CD1c-positive myeloid dendritic cell (primary cell): Measurements from ENCODE around the gene TNFRSF1B.

Experiments
- DNase-seq: peaks from one replicate; pipeline ENCODE4 v3.0.0-alpha.2; 2016; ENCODE audit errors: extremely low spot score

The TNFRSF1B gene

DNA sequence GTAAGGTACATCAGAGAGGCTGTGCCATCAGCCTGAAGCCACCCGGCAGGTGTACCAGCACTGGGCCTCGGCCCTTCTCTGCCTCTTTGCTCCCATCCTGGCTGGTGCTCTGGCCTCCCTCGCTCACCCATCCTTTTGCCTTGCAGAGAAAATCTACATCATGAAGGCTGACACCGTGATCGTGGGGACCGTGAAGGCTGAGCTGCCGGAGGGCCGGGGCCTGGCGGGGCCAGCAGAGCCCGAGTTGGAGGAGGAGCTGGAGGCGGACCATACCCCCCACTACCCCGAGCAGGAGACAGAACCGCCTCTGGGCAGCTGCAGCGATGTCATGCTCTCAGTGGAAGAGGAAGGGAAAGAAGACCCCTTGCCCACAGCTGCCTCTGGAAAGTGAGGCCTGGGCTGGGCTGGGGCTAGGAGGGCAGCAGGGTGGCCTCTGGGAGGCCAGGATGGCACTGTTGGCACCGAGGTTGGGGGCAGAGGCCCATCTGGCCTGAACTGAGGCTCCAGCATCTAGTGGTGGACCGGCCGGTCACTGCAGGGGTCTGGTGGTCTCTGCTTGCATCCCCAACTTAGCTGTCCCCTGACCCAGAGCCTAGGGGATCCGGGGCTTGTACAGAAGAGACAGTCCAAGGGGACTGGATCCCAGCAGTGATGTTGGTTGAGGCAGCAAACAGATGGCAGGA lies 24.5 kb upstream of the TNFRSF1B start:
- DNase-seq = no peak

DNA sequence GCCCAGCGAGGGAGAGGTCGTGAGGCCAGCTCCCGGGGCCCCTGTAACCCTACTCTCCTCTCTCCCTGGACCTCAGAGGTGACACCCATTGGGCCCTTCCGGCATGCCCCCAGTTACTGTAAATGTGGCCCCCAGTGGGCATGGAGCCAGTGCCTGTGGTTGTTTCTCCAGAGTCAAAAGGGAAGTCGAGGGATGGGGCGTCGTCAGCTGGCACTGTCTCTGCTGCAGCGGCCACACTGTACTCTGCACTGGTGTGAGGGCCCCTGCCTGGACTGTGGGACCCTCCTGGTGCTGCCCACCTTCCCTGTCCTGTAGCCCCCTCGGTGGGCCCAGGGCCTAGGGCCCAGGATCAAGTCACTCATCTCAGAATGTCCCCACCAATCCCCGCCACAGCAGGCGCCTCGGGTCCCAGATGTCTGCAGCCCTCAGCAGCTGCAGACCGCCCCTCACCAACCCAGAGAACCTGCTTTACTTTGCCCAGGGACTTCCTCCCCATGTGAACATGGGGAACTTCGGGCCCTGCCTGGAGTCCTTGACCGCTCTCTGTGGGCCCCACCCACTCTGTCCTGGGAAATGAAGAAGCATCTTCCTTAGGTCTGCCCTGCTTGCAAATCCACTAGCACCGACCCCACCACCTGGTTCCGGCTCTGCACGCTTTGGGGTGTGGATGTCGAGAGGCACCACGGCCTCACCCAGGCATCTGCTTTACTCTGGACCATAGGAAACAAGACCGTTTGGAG lies 23.7 kb upstream of the TNFRSF1B start:
- DNase-seq = peak; percentile 92

DNA sequence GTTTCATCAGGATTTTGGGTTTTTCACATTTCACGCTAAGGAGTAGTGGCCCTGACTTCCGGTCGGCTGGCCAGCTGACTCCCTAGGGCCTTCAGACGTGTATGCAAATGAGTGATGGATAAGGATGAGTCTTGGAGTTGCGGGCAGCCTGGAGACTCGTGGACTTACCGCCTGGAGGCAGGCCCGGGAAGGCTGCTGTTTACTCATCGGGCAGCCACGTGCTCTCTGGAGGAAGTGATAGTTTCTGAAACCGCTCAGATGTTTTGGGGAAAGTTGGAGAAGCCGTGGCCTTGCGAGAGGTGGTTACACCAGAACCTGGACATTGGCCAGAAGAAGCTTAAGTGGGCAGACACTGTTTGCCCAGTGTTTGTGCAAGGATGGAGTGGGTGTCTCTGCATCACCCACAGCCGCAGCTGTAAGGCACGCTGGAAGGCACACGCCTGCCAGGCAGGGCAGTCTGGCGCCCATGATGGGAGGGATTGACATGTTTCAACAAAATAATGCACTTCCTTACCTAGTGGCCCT lies 23.1 kb upstream of the TNFRSF1B start:
- DNase-seq = peak; percentile 98

DNA sequence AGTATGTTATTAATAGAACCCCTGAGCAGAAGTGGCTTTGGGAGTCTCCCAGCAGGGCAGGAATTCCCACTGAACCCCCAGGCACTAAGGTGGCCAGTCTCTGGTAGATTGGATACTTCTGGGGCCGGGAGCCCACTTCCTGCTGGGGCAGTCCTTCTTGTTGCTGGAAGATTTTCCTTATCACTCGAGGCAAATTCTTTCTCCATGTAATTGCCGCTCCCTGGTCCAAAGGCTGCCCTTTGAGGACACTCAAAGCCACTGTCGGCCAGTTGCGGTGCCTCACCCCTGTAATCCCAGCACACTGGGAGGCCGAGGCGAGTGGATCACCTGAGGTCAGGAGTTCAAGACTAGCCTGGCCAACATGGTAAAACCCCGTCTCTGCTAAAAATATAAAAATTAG lies 22.6 kb upstream of the TNFRSF1B start:
- DNase-seq = no peak

DNA sequence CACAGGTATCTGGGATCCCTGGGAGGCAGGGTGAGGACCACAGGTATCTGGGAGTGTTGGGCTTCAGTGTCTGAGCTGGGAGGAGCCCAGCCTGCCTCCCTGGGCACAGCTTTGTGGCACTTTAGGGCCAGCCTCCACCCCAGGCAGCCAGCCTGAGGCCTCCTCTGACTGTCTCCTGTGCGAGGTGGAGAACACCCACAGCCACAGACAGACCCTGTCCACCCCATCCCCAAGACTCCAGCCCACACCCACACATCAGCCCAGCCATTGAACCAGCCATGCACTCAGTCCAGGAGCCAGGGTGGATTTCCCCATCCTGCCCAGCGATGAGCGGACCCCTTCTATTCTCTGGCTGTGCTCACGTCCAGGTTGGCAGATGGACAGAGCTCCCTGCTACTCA lies 21.8 kb upstream of the TNFRSF1B start:
- DNase-seq = no peak

GRCh38 chr1:12145616-12146342 lies 21.0 kb upstream of the TNFRSF1B start:
- no peak for DNase-seq

GRCh38 chr1:12146343-12147112 lies 20.3 kb upstream of the TNFRSF1B start:
- no peak for DNase-seq

DNA sequence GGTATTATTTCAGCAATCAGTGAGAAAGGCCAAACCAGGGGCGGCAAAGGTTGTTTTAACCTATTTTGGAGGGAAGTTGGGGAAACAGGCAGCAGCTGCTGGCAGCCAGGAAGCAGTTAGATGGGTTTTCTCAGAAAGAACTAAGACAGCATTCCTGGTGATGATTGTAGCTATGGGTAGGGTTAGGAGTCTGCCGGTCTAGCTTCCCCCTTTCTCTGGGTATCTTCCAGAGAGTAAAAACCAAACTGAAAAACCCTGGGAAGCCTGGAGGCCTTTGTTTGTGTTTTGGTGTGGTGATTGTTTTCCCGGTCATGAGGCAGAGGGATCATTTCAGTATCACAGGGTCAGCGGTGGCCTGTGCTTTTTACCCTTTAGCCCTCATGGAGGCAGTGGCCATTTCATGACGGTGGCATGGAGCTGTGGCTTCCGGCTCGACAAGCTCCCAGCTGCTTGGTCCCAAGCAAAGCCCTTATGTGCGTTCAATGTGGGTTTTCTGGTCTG lies 19.5 kb upstream of the TNFRSF1B start:
- DNase-seq = peak; percentile 27

GRCh38 chr1:12148160-12148957 lies 18.4 kb upstream of the TNFRSF1B start:
- DNase-seq = no peak

DNA sequence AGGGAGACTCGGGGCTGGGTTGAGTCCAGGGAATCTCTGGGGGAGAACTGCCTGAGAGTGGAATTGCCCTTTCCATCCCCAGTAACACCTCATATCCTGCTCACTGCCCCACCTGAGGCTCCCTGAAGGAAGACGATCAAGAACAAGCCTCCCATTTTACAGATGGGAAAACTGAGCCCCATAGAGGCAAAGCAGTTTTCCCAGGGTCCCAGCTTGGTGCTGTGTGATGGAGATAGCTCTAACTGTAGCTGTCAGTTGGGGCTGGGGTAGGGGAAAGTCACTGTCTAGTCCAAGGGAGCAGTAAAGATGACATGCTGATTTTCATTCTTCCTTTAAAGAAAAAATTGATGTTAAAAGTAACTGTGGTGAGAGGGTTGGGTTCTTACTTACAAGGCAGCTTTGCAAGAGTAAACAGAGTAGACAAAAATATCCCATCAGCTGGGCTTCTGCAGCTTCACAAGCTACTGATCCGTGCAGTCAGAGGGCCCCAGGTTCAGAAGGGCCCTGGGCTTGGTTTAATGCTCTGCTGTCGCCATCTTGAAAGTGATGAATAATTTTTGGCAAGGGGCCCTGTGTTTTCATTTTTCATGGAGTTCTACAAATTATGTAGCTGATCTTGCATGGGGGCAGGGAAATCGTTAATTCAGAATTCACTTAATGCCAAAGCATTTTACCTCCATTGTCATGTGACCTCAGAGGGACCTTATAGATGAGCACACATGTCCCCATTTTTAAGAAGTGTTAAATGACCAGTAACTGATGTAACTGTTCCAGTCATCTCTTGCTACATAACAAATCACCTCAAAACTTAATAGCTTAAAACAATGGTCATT lies 17.6 kb upstream of the TNFRSF1B start:
- no peak for DNase-seq

DNA sequence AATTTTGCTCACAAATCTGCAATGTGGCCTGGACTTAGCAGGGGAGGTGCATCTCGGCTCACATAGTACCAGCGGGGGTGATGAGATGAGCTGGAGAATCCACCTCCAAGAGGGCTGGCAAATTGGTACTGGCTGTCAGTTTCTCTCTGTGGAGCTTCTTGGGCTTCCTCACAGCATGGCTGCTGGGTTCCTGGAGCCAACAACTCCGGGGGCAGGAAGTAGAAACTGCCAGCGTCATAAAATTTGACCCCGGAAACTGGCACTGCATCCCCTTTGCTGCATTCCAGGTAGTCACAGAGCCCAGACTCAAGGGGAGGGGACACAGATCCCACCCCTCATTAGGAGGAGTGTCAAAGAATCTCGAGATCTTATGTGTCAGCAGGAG lies 17.0 kb upstream of the TNFRSF1B start:
- no peak for DNase-seq

- peak; percentile 52 for DNase-seq
Observed at GRCh38 chr1:12150456-12151200, 16.2 kb upstream of the TNFRSF1B start.

DNA sequence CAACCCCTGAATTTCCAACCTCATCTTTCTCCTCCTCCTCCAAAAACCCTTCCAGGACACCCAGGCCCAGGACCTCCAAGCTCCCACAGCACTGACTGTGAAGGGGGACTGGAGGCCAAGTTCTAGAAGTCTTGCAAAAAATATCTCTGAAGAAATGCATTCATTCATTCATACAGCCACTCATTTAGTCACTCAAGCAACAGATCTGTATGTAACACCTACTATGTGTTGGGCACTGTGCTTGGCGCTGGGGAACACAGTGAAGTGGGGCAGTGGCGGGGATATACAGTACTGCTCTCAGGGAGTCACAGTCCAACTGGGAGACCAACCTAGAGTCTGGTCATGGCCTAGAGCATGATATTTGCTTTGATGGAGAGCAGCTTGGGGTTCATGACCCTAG lies 15.3 kb upstream of the TNFRSF1B start:
- no peak for DNase-seq

GRCh38 chr1:12152113-12152891 lies 14.5 kb upstream of the TNFRSF1B start:
- DNase-seq = peak; percentile 55

- DNase-seq = peak; percentile 88
Observed at GRCh38 chr1:12153181-12153785, 13.5 kb upstream of the TNFRSF1B start.

GRCh38 chr1:12155328-12155727 lies 11.5 kb upstream of the TNFRSF1B start:
- no peak for DNase-seq

DNA sequence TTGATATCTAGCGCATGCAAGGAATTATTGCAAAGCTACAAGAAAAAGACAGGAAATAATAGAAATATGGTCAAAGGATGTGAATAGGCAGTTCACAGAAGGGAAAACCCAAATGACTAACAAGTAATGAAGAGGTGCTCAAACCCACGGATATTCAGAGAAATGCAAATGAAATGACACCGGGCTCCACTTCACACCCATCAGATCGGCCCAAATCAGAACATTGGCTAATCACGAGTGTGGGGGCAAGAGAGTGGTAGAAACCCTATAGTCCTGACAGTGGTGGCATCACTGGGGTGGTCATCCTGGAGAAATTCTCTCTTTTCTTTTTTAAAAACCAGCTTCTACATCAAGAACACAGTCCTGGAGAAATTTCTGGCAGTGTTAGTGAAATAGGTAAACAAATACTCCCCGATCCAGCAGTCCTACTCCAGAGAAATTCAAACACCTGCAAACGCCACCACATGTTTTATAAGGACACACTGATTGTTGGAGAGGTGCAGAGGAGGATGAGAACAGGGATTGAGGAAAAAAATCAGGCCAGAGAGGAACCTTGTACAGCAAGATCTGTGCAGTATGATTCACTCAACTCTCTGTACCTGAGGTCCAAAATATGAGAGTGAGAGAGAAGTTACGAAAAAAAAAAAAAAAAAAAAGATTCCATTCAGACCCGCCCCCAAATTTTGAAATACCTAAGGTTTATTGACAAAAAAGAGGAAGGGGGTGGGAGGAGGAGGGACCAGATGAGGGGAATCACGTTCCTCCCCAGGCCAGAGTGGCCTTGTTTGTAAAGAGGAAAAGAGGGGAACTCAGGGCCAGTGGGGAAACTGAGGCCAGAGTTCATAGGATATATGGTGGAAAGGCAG lies 9.2 kb upstream of the TNFRSF1B start:
- DNase-seq = peak; percentile 86
